Kidney epithelial cell (primary cell): Measurements from ENCODE around the gene PTCD1. TPM values are rescaled to one million over a fixed set of nuclear protein-coding genes. Genes with fewer than 3 reads are reported as not detected.

Source experiments
- DNase-seq: peaks from one replicate; pipeline ENCODE4 v3.0.0-alpha.2; 2010; ENCODE audit warnings: low read depth
- H3K27me3 ChIP-seq: 2 replicates; pipeline ENCODE4 v1.6.0; 2011; ENCODE audit warnings: low read length; ENCODE audit not compliant: control insufficient read depth, insufficient read depth
- H3K36me3 ChIP-seq: 2 replicates; pipeline ENCODE4 v1.5.1; 2011; ENCODE audit warnings: low read length; ENCODE audit not compliant: control insufficient read depth, insufficient read depth
- H3K4me3 ChIP-seq: 2 replicates; pipeline ENCODE4 v1.5.1; 2011; ENCODE audit warnings: low read depth, mild to moderate bottlenecking, control low read depth, low read length
- CTCF ChIP-seq: IDR thresholded peaks from 2 replicates; pipeline ENCODE4 v1.5.1; 2011; ENCODE audit warnings: mild to moderate bottlenecking, moderate library complexity, low read length, control low read depth, inconsistent platforms; ENCODE audit not compliant: insufficient read depth, poor library complexity, severe bottlenecking
- total RNA-seq: library from RNA; depleted of rRNA; stranded (reverse); fragments of >200 nt; gene quantifications from 2 replicates; pipeline ENCODE4 v1.2.3, GENCODE V29; 2015

Gene PTCD1
- total RNA-seq, 1 donor from 2014 or later = 5.6 TPM

- H3K27me3 ChIP-seq = no peaks in the 10 kb centered on the region
- no peak overlapping the region for H3K4me3 ChIP-seq
- no peak for TF ChIP-seq CTCF
- no peak for DNase-seq
- H3K36me3 ChIP-seq = no peaks in the 10 kb centered on the region
Measured at GRCh38 chr7:99371376-99371920, 67.2 kb downstream of the PTCD1 start.

GRCh38 chr7:99369767-99370391 is 68.7 kb downstream of the PTCD1 start:
- no peak for TF ChIP-seq CTCF
- no peaks in the 10 kb centered on the region for H3K27me3 ChIP-seq
- H3K36me3 ChIP-seq = no peaks in the 10 kb centered on the region
- no peak for DNase-seq
- no peak overlapping the region for H3K4me3 ChIP-seq

GRCh38 chr7:99368750-99369389 is 69.7 kb downstream of the PTCD1 start:
- no peak overlapping the region for H3K4me3 ChIP-seq
- no peak for TF ChIP-seq CTCF
- no peak for DNase-seq
- no peaks in the 10 kb centered on the region for H3K27me3 ChIP-seq
- H3K36me3 ChIP-seq = no peaks in the 10 kb centered on the region

Other genes starting within 250 kb of the PTCD1 start
- 0.75 and 2.3 TPM in 2 replicates for gene KPNA7, start 230.7 kb downstream of the PTCD1 start, total RNA-seq
- 0.89 and 5.6 TPM in 2 replicates for gene MYH16, start 166.0 kb downstream of the PTCD1 start, total RNA-seq
- gene ARPC1A, start 112.9 kb downstream of the PTCD1 start, total RNA-seq = 185 and 216 TPM in 2 replicates
- 385 and 460 TPM in 2 replicates for gene ARPC1B, start 64.1 kb downstream of the PTCD1 start, total RNA-seq
- 123 and 133 TPM in 2 replicates for gene PDAP1, start 30.2 kb downstream of the PTCD1 start, total RNA-seq
- 146 and 153 TPM in 2 replicates for gene BUD31, start 29.8 kb downstream of the PTCD1 start, total RNA-seq
- gene CPSF4, start 145 bp upstream of the PTCD1 start, total RNA-seq = 31.7 and 38.4 TPM in 2 replicates
- 1,123 and 1,863 TPM in 2 replicates for gene ATP5MF, start 27.4 kb upstream of the PTCD1 start, total RNA-seq
- gene ZNF789, start 34.1 kb upstream of the PTCD1 start, total RNA-seq = 5.2 and 12.5 TPM in 2 replicates
- 15.2 and 25.9 TPM in 2 replicates for gene ZNF394, start 61.5 kb upstream of the PTCD1 start, total RNA-seq
- gene ZKSCAN5, start 65.9 kb upstream of the PTCD1 start, total RNA-seq = 10.0 and 11.5 TPM in 2 replicates
- gene FAM200A, start 113.3 kb upstream of the PTCD1 start, total RNA-seq = 7.6 and 8.2 TPM in 2 replicates
- gene ZNF655, start 119.8 kb upstream of the PTCD1 start, total RNA-seq = 48.0 and 54.4 TPM in 2 replicates
- 0.27 TPM in 1 of 2 replicates, not detected in the other for gene TMEM225B, start 159.5 kb upstream of the PTCD1 start, total RNA-seq
- gene ZSCAN25, start 178.1 kb upstream of the PTCD1 start, total RNA-seq = 12.9 and 13.1 TPM in 2 replicates
- gene CYP3A5, start 241.2 kb upstream of the PTCD1 start, total RNA-seq = 0.25 TPM in 1 of 2 replicates, not detected in the other